Right kidney (tissue), 9 donors: ENCODE data around the gene ZSCAN31.
"Not testable (repeated sequence)": the region's sequence is repeated elsewhere in the genome, so short reads cannot be mapped to it uniquely, and the experiment has no call there.

Source experiments
- DNase-seq: peaks from one replicate; pipeline ENCODE4 v3.0.0-alpha.2; 2016
- long read RNA-seq, 8 donors: transcript quantifications; one replicate each; lab custom pipeline, GENCODE V29; 2026

Gene ZSCAN31
- long read RNA-seq, donor 1, partial matches to known transcripts: 0 of 1 reads
- long read RNA-seq, donor 1, other reads (novel, unspliced or antisense): 0 of 1 reads
- long read RNA-seq, donor 2, partial matches to known transcripts: 0 of 1 reads
- long read RNA-seq, donor 2, other reads (novel, unspliced or antisense): 0 of 1 reads
- long read RNA-seq, donor 3, partial matches to known transcripts: 0 of 1 reads
- long read RNA-seq, donor 3, other reads (novel, unspliced or antisense): 0 of 1 reads
- long read RNA-seq, donor 4, partial matches to known transcripts: 0 of 3 reads
- long read RNA-seq, donor 4, other reads (novel, unspliced or antisense): 0 of 3 reads
- long read RNA-seq, donor 5, partial matches to known transcripts: 11 of 16 reads
- long read RNA-seq, donor 5, other reads (novel, unspliced or antisense): 0 of 16 reads
- long read RNA-seq, donor 6, partial matches to known transcripts: 0 of 3 reads
- long read RNA-seq, donor 6, other reads (novel, unspliced or antisense): 0 of 3 reads
- long read RNA-seq, donor 7, partial matches to known transcripts: 0 of 3 reads
- long read RNA-seq, donor 7, other reads (novel, unspliced or antisense): 0 of 3 reads
- long read RNA-seq, donor 8, partial matches to known transcripts: 0 of 4 reads
- long read RNA-seq, donor 8, other reads (novel, unspliced or antisense): 0 of 4 reads

- peak; percentile 98 for DNase-seq
Measured at GRCh38 chr6:28335564-28336283, at the start of gene ZSCAN31. Gene ZSCAN31, minus strand, starts transcription at chr6:28336148. Its CDS starts 6,465 bp downstream, at chr6:28329683.

GRCh38 chr6:28384143-28384533 is 48.2 kb upstream of the ZSCAN31 start:
- no peak for DNase-seq

GRCh38 chr6:28383235-28384142 is 47.5 kb upstream of the ZSCAN31 start:
- peak; percentile 87 for DNase-seq

GRCh38 chr6:28380381-28380780 is 44.4 kb upstream of the ZSCAN31 start:
- DNase-seq: no peak

GRCh38 chr6:28378644-28379043 is 42.7 kb upstream of the ZSCAN31 start:
- DNase-seq: no peak

- no peak for DNase-seq
Measured at GRCh38 chr6:28377879-28378278, 41.9 kb upstream of the ZSCAN31 start.

- DNase-seq: no peak
Measured at GRCh38 chr6:28373925-28374324, 38.0 kb upstream of the ZSCAN31 start.

- no peak for DNase-seq
Measured at GRCh38 chr6:28371706-28372451, 35.9 kb upstream of the ZSCAN31 start.

- DNase-seq: no peak
Measured at GRCh38 chr6:28371280-28371679, 35.3 kb upstream of the ZSCAN31 start.

GRCh38 chr6:28370440-28370839 is 34.5 kb upstream of the ZSCAN31 start:
- no peak for DNase-seq

GRCh38 chr6:28369463-28369862 is 33.5 kb upstream of the ZSCAN31 start:
- no peak for DNase-seq

- no peak for DNase-seq
Measured at GRCh38 chr6:28368522-28368921, 32.6 kb upstream of the ZSCAN31 start.

GRCh38 chr6:28365590-28365989 is 29.6 kb upstream of the ZSCAN31 start:
- DNase-seq: not testable (repeated sequence)

GRCh38 chr6:28360961-28361360 is 25.0 kb upstream of the ZSCAN31 start:
- no peak for DNase-seq

- not testable (repeated sequence) for DNase-seq
Measured at GRCh38 chr6:28359562-28359961, 23.6 kb upstream of the ZSCAN31 start.

- DNase-seq: no peak
Measured at GRCh38 chr6:28357036-28357435, 21.1 kb upstream of the ZSCAN31 start.

GRCh38 chr6:28356666-28357020 is 20.7 kb upstream of the ZSCAN31 start:
- DNase-seq: no peak

GRCh38 chr6:28355743-28356665 is 20.1 kb upstream of the ZSCAN31 start:
- peak; percentile 80 for DNase-seq

- no peak for DNase-seq
Measured at GRCh38 chr6:28354688-28355554, 19.0 kb upstream of the ZSCAN31 start.
